HUES6 (cell line): ENCODE results near the gene DMRT1.
"Not testable (repeated sequence)": the region's sequence is repeated elsewhere in the genome, so short reads cannot be mapped to it uniquely, and the experiment has no call there.

Experiments
- H3K27ac ChIP-seq: 2 replicates; pipeline ENCODE4 v1.7.0; 2013; ENCODE audit warnings: low read depth, mild to moderate bottlenecking, low read length, inconsistent platforms
- H3K27me3 ChIP-seq: 2 replicates; pipeline ENCODE4 v1.6.1; 2013; ENCODE audit warnings: low read length; ENCODE audit not compliant: control insufficient read depth, insufficient read depth
- H3K36me3 ChIP-seq: 2 replicates; pipeline ENCODE4 v1.6.1; 2013; ENCODE audit warnings: low read length; ENCODE audit not compliant: control insufficient read depth, insufficient read depth
- H3K4me1 ChIP-seq: 2 replicates; pipeline ENCODE4 v1.6.1; 2013; ENCODE audit warnings: low read length; ENCODE audit not compliant: control insufficient read depth, insufficient read depth
- H3K4me3 ChIP-seq: 2 replicates; pipeline ENCODE4 v1.5.1; 2013; ENCODE audit warnings: low read depth, low read length
- H3K9ac ChIP-seq: one replicate; pipeline ENCODE4 v1.6.1; 2013; ENCODE audit warnings: mild to moderate bottlenecking, low read length
- H3K9me3 ChIP-seq: 2 replicates; pipeline ENCODE4 v1.6.1; 2013; ENCODE audit warnings: low read depth, low read length; ENCODE audit not compliant: control insufficient read depth, insufficient read depth

The DMRT1 gene

DNA sequence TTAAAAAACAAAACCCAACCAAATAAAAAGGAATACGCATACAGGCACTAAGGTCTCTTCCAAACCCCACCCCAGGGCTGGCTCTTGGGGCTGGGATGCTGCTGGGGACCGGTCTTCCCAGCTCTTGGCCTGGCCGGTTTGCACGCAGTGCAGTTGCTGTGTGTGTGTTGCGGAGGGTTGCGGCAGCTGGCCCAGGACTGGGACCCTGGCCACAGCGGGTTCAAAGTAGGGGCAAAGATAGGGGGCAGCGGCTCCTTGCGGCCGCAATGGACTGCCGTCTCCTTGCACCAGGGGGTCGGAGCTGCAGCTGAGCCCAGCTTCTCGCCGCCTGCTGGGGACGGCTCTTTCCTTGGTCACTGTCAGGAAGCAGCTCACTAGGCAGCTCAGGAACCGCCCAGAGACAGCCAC is 140.0 kb downstream of the DMRT1 start:
- Histone ChIP-seq H3K9me3 (no peaks in the 10 kb centered on the region), H3K9ac (no peak overlapping the region), H3K27me3 (peaks cover 98% of the 10 kb centered on the region), H3K36me3 (no peaks in the 10 kb centered on the region), H3K27ac (no peak overlapping the region), H3K4me3 (no peak overlapping the region), H3K4me1 (peaks cover 9% of the 10 kb centered on the region; the same call in 1 of the 2 replicates)

DNA sequence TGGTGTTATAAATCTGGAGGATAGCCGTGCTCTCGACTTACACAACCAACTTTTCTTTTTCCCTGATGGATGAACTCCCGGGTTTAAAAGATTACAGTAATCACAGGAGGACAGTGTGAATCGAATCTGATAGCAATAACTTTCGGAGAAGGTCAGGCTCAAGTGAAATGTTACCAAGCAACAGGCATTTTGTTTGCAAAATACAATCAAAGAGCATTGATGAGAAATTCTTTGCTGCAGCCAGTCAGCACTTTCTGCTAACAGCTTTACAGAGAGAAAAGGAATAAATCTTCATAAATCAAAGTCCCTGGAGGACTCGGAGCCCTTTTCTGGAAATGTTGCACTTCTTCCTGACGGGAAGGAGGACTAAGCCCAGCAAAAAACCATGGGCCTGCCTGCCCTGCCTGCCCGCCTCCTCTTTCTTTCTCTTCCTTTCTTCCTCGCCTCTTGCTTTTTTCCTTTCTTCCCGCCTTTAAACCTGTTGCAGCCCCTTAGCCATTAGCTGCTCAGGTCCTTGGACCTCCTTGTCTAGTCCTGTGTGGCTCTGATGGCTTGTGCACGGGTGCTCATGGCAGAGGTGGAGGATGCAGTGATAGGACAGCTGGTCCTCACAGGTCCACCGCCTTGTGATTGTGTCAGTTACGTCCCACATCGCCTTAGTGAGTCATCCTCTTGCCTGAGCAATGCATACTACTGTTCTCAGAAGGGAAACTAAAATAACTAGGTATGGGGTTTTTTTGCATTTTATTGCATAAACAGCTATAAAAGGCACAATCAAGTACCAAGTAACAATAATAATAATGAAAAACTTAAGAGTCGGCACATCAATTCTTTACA is 141.1 kb downstream of the DMRT1 start:
- peaks cover 97% of the 10 kb centered on the region for H3K27me3 ChIP-seq
- no peaks in the 10 kb centered on the region for H3K36me3 ChIP-seq

DNA sequence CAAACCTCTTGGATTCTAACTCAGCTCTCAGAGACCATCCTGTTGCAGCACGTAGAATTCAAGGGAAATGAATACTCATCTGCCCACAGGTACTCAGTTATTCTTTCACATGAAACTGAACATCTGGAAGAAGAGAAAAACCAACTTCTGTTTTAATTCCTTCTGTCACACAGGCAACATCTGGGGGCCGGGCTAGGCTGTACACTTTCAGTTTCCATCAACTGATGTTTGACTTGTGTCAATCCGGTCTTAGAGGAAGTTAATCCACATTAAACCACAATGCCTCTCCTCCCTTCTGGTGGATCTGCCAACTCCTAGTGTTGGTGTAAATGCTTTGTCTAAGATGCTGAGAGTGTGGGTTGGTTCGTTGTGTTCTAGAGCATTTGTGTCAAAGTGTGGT is 152.5 kb downstream of the DMRT1 start:
- H3K9me3 ChIP-seq, result peaks cover 25% of the 10 kb centered on the region
- peaks cover 29% of the 10 kb centered on the region for H3K27me3 ChIP-seq
- H3K9ac ChIP-seq, result no peak overlapping the region
- H3K36me3 ChIP-seq, result no peaks in the 10 kb centered on the region
- H3K4me3 ChIP-seq, result no peak overlapping the region
- no peak overlapping the region for H3K27ac ChIP-seq
- H3K4me1 ChIP-seq, result no peaks in the 10 kb centered on the region

More for the DNA sequence above, 141.1 kb downstream of the DMRT1 start:
- Histone ChIP-seq H3K27ac (no peak overlapping the region), H3K4me3 (no peak overlapping the region), H3K9me3 (no peaks in the 10 kb centered on the region), H3K9ac (no peak overlapping the region), H3K4me1 (peaks cover 7% of the 10 kb centered on the region; the same call in 1 of the 2 replicates)

DNA sequence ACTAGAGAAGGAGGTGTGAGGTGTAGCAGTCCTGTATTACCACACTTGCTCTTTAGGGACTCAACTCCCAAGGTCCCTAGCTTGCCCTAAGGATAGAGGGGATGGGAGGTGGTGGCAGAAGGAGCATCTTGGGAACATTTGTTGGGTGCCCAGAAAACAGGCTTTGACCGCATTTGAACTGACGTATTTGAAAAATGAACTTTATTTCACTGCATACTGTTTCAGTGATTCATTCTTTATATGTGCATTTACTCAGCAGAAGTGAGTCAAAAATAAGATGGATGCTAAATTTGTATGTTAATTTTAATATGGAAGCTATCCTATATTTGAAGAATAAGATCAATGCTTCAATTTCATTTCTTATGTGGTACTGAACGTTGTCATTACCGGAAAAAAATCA is 153.7 kb downstream of the DMRT1 start:
- Histone ChIP-seq H3K27ac (no peak overlapping the region), H3K4me1 (no peaks in the 10 kb centered on the region), H3K9me3 (peaks cover 37% of the 10 kb centered on the region), H3K4me3 (no peak overlapping the region), H3K9ac (no peak overlapping the region), H3K27me3 (peaks cover 18% of the 10 kb centered on the region), H3K36me3 (no peaks in the 10 kb centered on the region)

DNA sequence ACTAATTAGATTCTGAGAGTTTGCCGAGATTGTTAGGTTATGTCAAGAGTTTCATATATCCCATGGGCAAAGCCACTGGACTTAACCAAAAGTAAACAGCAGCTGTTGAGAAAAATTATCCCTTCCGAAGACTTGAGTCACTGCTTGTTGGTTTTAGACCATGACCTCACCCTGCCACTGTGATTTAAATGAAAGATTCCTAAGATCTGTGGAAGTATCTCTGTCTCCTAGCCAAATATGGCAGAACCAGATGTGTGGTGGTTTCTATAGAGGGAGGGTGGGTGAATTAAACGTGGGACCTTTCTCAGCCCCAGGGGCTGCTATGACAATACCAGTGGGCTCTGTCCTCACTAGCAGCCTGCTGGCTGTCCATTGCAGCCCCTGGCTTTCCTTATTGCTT is 154.3 kb downstream of the DMRT1 start:
- H3K9me3 ChIP-seq, result peaks cover 42% of the 10 kb centered on the region
- no peaks in the 10 kb centered on the region for H3K4me1 ChIP-seq
- no peak overlapping the region for H3K27ac ChIP-seq
- H3K9ac ChIP-seq, result no peak overlapping the region
- H3K27me3 ChIP-seq, result peaks cover 12% of the 10 kb centered on the region; the same call in 1 of the 2 replicates
- H3K36me3 ChIP-seq, result no peaks in the 10 kb centered on the region
- H3K4me3 ChIP-seq, result no peak overlapping the region

DNA sequence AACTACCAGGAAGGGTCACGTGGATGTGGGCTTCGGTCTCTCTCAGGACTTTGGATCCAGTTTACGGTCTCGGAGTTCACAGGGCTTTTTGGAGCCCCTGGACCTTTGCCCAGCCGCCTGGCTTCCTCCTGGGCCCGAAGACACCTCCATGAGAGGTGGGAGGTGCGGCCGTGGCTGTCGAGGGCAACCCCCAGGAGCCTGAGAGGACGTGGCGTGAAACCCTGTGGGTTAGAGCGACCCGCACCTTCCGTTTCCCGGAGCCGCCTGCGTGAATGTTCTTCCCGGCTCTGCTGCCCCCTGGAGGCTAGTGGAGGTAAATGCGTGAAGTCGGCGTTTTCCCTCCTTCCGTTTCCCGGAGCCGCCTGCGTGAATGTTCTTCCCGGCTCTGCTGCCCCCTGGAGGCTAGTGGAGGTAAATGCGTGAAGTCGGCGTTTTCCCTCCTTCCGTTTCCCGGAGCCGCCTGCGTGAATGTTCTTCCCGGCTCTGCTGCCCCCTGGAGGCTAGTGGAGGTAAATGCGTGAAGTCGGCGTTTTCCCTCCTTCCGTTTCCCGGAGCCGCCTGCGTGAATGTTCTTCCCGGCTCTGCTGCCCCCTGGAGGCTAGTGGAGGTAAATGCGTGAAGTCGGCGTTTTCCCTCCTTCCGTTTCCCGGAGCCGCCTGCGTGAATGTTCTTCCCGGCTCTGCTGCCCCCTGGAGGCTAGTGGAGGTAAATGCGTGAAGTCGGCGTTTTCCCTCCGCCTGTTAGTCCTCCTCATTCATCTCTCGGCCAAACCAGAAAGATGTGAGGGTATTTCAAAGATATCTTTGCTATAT is 157.0 kb downstream of the DMRT1 start:
- H3K36me3 ChIP-seq, H3K4me3 ChIP-seq, H3K4me1 ChIP-seq, H3K9ac ChIP-seq, H3K27me3 ChIP-seq, H3K27ac ChIP-seq: not testable (repeated sequence)
- H3K9me3 ChIP-seq, result peaks cover 50% of the 10 kb centered on the region

DNA sequence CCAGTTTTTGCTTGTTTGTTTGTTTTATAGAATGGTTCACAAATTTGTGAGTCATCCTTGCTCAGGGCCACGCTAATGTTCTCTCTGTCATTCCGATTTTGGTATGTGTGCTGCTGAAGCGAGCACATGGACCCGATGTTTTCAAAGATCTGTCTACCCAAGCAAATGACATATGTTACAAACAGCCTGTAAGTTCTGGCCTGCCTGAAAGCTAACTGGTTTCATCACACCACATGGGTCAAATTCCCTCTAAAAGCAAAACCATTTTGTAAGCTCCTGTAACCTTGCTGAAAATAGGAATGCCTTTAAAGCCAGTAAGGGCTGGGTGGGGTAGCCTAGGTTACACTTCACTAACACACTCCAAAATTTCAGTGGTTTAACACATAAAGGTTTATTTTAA is 160.3 kb downstream of the DMRT1 start:
- Histone ChIP-seq H3K27me3 (no peaks in the 10 kb centered on the region), H3K4me3 (no peak overlapping the region), H3K36me3 (no peaks in the 10 kb centered on the region), H3K27ac (no peak overlapping the region), H3K4me1 (no peaks in the 10 kb centered on the region), H3K9ac (no peak overlapping the region), H3K9me3 (peaks cover 36% of the 10 kb centered on the region)

DNA sequence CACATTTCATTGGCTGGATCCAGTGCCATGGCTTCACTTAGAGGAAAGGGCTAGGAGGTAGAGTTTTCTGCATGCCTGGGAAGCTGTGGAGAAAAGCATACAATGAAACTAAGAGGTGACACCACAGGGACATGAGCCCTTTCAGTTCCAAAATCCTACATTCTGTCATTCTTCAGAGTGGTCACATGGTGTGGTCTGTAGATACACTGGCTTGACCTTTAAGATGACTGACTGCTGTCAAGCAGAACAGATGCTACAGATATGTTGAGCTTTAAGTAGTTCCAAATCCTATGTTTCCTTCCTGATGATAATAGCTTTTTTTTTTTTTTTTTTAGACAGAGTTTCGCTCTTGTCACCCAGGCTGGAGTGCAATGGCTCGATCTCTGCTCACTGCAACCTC is 161.2 kb downstream of the DMRT1 start:
- no peaks in the 10 kb centered on the region for H3K4me1 ChIP-seq
- H3K36me3 ChIP-seq, result no peaks in the 10 kb centered on the region
- H3K27me3 ChIP-seq, result peaks cover 3% of the 10 kb centered on the region; the same call in 1 of the 2 replicates
- peaks cover 35% of the 10 kb centered on the region for H3K9me3 ChIP-seq
- no peak overlapping the region for H3K27ac ChIP-seq
- no peak overlapping the region for H3K9ac ChIP-seq
- H3K4me3 ChIP-seq, result no peak overlapping the region

DNA sequence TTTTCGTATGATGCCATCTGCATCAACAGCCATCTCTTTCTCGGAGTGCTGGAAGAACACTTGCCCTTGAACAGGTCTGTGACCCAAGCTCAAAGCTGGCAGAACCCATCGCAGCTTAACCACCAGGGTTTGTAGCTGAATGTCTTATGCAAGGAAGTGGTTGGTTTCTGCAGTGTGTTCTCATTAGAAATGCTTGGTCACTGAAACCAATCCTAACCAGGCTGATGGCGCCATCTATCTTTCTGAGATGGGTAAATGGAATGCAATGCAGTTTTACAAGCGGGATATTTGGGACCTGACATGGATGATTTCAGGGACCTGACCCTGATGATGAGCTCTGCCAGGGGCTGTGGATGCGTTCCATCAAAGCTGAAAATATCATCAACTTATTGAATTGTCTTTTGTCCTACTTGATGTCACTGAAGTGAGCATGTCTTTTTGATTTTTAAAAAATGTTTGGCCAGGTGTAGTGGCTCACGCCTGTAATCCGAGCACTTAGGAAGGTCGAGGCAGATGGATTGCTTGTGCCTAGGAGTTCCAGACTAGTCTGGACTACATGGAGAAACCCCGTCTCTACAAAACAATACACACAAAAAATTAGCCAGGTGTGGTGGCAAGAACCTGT is 163.7 kb downstream of the DMRT1 start:
- H3K36me3 ChIP-seq, result no peaks in the 10 kb centered on the region
- no peaks in the 10 kb centered on the region for H3K4me1 ChIP-seq
- H3K4me3 ChIP-seq, result no peak overlapping the region
- H3K9me3 ChIP-seq, result peaks cover 14% of the 10 kb centered on the region
- H3K9ac ChIP-seq, result no peak overlapping the region
- no peak overlapping the region for H3K27ac ChIP-seq
- peaks cover 10% of the 10 kb centered on the region for H3K27me3 ChIP-seq

DNA sequence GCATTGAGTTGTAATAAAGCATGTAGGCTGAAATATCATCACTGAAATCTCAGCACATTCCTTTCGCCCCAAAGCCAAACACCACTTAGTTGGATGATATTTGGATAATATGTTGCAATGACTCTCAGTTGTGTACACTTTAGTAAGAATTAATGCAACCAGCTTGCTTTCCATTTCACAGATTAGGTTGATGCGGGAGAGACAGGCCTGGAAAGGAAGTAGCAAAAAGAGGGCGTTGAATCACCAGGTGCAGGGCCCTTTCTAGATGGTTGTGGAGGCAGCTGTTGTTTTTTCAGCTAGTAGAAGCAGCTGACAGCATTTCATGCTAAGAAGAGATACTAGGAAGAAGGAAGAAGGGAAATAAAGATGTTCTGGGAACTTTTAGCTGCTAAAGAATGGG is 165.8 kb downstream of the DMRT1 start:
- peaks cover 10% of the 10 kb centered on the region for H3K27me3 ChIP-seq
- H3K36me3 ChIP-seq, result no peaks in the 10 kb centered on the region
- no peak overlapping the region for H3K27ac ChIP-seq
- no peak overlapping the region for H3K9ac ChIP-seq
- no peaks in the 10 kb centered on the region for H3K9me3 ChIP-seq
- H3K4me3 ChIP-seq, result no peak overlapping the region
- no peaks in the 10 kb centered on the region for H3K4me1 ChIP-seq

DNA sequence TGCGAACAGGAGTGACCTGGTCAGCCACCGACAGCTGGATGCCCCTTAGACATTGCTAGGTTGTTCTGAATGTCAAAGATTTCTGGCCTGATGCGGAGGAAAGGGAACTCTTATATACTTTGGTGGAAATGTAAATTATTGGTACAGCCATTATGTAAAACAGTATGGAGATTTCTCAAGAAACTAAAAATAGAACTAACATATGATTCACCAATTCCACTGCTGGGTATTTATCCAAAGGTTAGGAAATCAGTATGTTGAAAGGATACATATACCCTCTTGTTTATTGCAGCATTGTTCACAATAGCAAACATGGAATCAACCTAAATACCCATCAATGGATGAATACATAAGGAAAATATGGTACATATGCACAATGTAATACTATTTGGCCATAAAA is 166.7 kb downstream of the DMRT1 start:
- H3K27me3 ChIP-seq, result peaks cover 10% of the 10 kb centered on the region
- H3K36me3 ChIP-seq, result no peaks in the 10 kb centered on the region
- no peak overlapping the region for H3K27ac ChIP-seq
- H3K9me3 ChIP-seq, result no peaks in the 10 kb centered on the region
- no peak overlapping the region for H3K4me3 ChIP-seq
- H3K9ac ChIP-seq, result no peak overlapping the region
- H3K4me1 ChIP-seq, result no peaks in the 10 kb centered on the region
